ENCODE measurements around the gene SLC22A23.

DNA sequence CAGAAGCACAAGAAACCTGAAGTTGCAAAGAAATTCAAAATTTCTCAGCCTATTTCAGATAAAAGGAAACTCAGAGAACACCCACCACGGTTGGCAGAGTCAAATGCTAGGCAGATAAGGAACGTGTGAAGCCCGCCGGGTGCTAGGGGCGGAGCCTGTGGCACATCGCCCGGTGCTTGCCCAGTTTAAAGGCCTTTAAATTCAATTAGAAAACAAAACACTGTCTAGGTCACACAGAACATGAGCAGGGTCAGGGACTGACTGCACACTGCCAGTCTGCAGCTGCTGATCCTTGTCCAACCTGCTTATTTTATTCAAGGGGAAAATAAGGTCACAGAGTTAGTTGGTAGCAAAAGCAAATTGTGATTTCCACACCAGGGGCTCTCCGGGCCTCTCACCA, 122.3 kb downstream of the SLC22A23 start:
- TF ChIP-seq, protein P1, sequence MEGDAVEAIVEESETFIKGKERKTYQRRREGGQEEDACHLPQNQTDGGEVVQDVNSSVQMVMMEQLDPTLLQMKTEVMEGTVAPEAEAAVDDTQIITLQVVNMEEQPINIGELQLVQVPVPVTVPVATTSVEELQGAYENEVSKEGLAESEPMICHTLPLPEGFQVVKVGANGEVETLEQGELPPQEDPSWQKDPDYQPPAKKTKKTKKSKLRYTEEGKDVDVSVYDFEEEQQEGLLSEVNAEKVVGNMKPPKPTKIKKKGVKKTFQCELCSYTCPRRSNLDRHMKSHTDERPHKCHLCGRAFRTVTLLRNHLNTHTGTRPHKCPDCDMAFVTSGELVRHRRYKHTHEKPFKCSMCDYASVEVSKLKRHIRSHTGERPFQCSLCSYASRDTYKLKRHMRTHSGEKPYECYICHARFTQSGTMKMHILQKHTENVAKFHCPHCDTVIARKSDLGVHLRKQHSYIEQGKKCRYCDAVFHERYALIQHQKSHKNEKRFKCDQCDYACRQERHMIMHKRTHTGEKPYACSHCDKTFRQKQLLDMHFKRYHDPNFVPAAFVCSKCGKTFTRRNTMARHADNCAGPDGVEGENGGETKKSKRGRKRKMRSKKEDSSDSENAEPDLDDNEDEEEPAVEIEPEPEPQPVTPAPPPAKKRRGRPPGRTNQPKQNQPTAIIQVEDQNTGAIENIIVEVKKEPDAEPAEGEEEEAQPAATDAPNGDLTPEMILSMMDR (conservative IDR thresholded peaks at IDR 0.05), result no peak
- TF ChIP-seq ZFX (IDR thresholded peaks at IDR 0.05), result no peak

Measured in C4-2B (cell line).